GM23338 (cell line): ENCODE measurements around the gene HHAT. TPM values are rescaled to one million over a fixed set of nuclear protein-coding genes. Genes with fewer than 3 reads are reported as not detected.

ENCODE experiments used
- ATAC-seq: fragments of 200-7000 bp; cut with Tn5 transposase; 3 replicates; pipeline ENCODE4 v1.9.1; 2020
- DNase-seq: peaks from one replicate; pipeline ENCODE4 v3.0.0-alpha.2; 2015; ENCODE audit warnings: low spot score
- H2AFZ ChIP-seq: fragments of 200-600 bp; sonication (generic); 2 replicates; pipeline ENCODE4 v1.8.0; 2016; ENCODE audit warnings: antibody characterized with exemption, mild to moderate bottlenecking, moderate library complexity
- H3F3A ChIP-seq: fragments of 200-600 bp; sonication (generic); replicated peaks from 2 replicates; pipeline ENCODE4 v1.8.0; 2017; ENCODE audit warnings: antibody characterized with exemption, mixed run types, low read depth
- H3K27ac ChIP-seq: fragments of 200-600 bp; sonication (generic); 2 replicates; pipeline ENCODE4 v1.6.1; 2016; ENCODE audit warnings: low read depth
- H3K27me3 ChIP-seq: fragments of 200-600 bp; sonication (generic); 2 replicates; pipeline ENCODE4 v1.8.0; 2016; ENCODE audit warnings: mild to moderate bottlenecking, mixed run types, moderate library complexity; ENCODE audit not compliant: insufficient read depth
- H3K36me3 ChIP-seq: fragments of 200-600 bp; sonication (generic); 2 replicates; pipeline ENCODE4 v1.8.0; 2016; ENCODE audit warnings: mild to moderate bottlenecking; ENCODE audit not compliant: insufficient read depth
- H3K4me1 ChIP-seq: fragments of 200-600 bp; sonication (generic); 2 replicates; pipeline ENCODE4 v1.8.0; 2016; ENCODE audit warnings: mild to moderate bottlenecking, moderate library complexity; ENCODE audit not compliant: insufficient read depth
- H3K4me2 ChIP-seq: fragments of 200-600 bp; sonication (generic); 2 replicates; pipeline ENCODE4 v1.7.1; 2017; ENCODE audit warnings: mixed run types
- H3K4me3 ChIP-seq: fragments of 200-600 bp; sonication (generic); 2 replicates; pipeline ENCODE4 v1.6.1; 2016; ENCODE audit warnings: mixed run types
- H3K79me2 ChIP-seq: fragments of 200-600 bp; sonication (generic); replicated peaks from 2 replicates; pipeline ENCODE4 v1.8.0; 2017; ENCODE audit warnings: mild to moderate bottlenecking; ENCODE audit not compliant: insufficient read depth
- H3K9me2 ChIP-seq: fragments of 200-600 bp; sonication (generic); 2 replicates; pipeline ENCODE4 v1.8.0; 2017; ENCODE audit not compliant: insufficient read depth
- H4K20me1 ChIP-seq: fragments of 200-600 bp; sonication (generic); replicated peaks from 2 replicates; pipeline ENCODE4 v1.8.0; 2017; ENCODE audit warnings: mild to moderate bottlenecking; ENCODE audit not compliant: insufficient read depth
- H3K27ac Mint-ChIP-seq: 2 replicates; pipeline ENCODE4 v1.8.0; 2020; ENCODE audit warnings: inconsistent platforms, mild to moderate bottlenecking, moderate library complexity, mixed read lengths
- H3K27me3 Mint-ChIP-seq: 3 replicates; pipeline ENCODE4 v1.8.0; 2022; ENCODE audit warnings: low read depth, mild to moderate bottlenecking, moderate library complexity, mixed read lengths, inconsistent platforms; ENCODE audit not compliant: insufficient read depth, poor library complexity
- H3K36me3 Mint-ChIP-seq: 3 replicates; pipeline ENCODE4 v1.8.0; 2021; ENCODE audit warnings: low read depth, mild to moderate bottlenecking, inconsistent platforms, moderate library complexity, mixed read lengths
- H3K4me1 Mint-ChIP-seq: 3 replicates; pipeline ENCODE4 v1.8.0; 2020; ENCODE audit warnings: mild to moderate bottlenecking, inconsistent platforms, mixed read lengths
- H3K4me3 Mint-ChIP-seq: 3 replicates; pipeline ENCODE4 v1.8.0; 2021; ENCODE audit warnings: moderate library complexity, mild to moderate bottlenecking, inconsistent platforms, mixed read lengths
- H3K9me3 Mint-ChIP-seq: 3 replicates; pipeline ENCODE4 v1.8.0; 2020; ENCODE audit warnings: moderate library complexity, mild to moderate bottlenecking, inconsistent platforms, mixed read lengths
- CREB1 ChIP-seq: fragments of 250-450 bp; sonication (Bioruptor Pico); IDR thresholded peaks from 2 replicates; pipeline ENCODE4 v1.5.0; 2020; ENCODE audit warnings: low read depth, mild to moderate bottlenecking, moderate library complexity
- EZH2 ChIP-seq: fragments of 200-600 bp; sonication (generic); IDR thresholded peaks from one replicate; pipeline ENCODE4 v1.8.0; 2017; ENCODE audit warnings: antibody characterized with exemption, mild to moderate bottlenecking, low read depth; ENCODE audit not compliant: unreplicated experiment
- EZH2phosphoT487 ChIP-seq: fragments of 200-600 bp; sonication (generic); IDR thresholded peaks from one replicate; pipeline ENCODE4 v1.8.1; 2018; ENCODE audit warnings: antibody characterized with exemption; ENCODE audit not compliant: unreplicated experiment
- JUNB ChIP-seq: IDR thresholded peaks from one replicate; pipeline ENCODE4 v1.6.1; 2016; ENCODE audit warnings: antibody characterized with exemption; ENCODE audit not compliant: unreplicated experiment
- NANOG ChIP-seq: IDR thresholded peaks from 2 replicates; pipeline ENCODE4 v1.6.1; 2016; ENCODE audit warnings: antibody characterized with exemption, borderline replicate concordance
- POLR2AphosphoS5 ChIP-seq: IDR thresholded peaks from 2 replicates; pipeline ENCODE4 v1.6.1; 2016; ENCODE audit warnings: antibody characterized with exemption, low read depth
- STAT1 ChIP-seq: IDR thresholded peaks from one replicate; pipeline ENCODE4 v1.6.1; 2016; ENCODE audit warnings: antibody characterized with exemption; ENCODE audit not compliant: unreplicated experiment
- ZNF114 ChIP-seq: fragments of 250-450 bp; sonication (Bioruptor Pico); IDR thresholded peaks from 2 replicates; pipeline ENCODE4 v1.5.0; 2020; ENCODE audit warnings: mild to moderate bottlenecking, moderate library complexity
- ZNF331 ChIP-seq: fragments of 250-450 bp; sonication (Bioruptor Pico); IDR thresholded peaks from 2 replicates; pipeline ENCODE4 v1.5.0; 2020; ENCODE audit warnings: low read depth, mild to moderate bottlenecking, moderate library complexity
- polyA plus RNA-seq: library from polyadenylated mRNA; unstranded; fragments of >200 nt; fragmentation: Nextera tagmentation; extraction: Ambion mirVana; gene quantifications from 2 replicates; pipeline ENCODE4 v1.2.1, GENCODE V29; 2016
- total RNA-seq: library from RNA; depleted of rRNA; stranded (reverse); fragments of >200 nt; shearing (Covaris generic); gene quantifications from 2 replicates; pipeline ENCODE4 v1.2.3, GENCODE V29; 2014
- TF ChIP-seq, protein P1 (sequence below), 2 experiments: fragments of 200-600 bp in 1 of 2; sonication (generic) in 1 of 2; conservative IDR thresholded peaks; 2 replicates each; pipeline versions ENCODE4 v1.5.1 to v1.6.1; 2016 to 2017; ENCODE audit warnings: antibody characterized with exemption in 2 of 2, low read depth in 2 of 2, mild to moderate bottlenecking in 2 of 2, moderate library complexity in 1 of 2
- TF ChIP-seq, protein P2 (sequence below): fragments of 250-450 bp; sonication (Bioruptor Pico); IDR thresholded peaks from 2 replicates; pipeline ENCODE4 v1.5.0; 2020; ENCODE audit warnings: mild to moderate bottlenecking, moderate library complexity
- TF ChIP-seq, protein P3 (sequence below): IDR thresholded peaks from 2 replicates; pipeline ENCODE4 v1.6.1; 2016; ENCODE audit warnings: antibody characterized with exemption

The HHAT gene
- total and polyA plus RNA-seq, 2 experiments from 2014 or later, result 0.11 to 0.66 TPM

DNA sequence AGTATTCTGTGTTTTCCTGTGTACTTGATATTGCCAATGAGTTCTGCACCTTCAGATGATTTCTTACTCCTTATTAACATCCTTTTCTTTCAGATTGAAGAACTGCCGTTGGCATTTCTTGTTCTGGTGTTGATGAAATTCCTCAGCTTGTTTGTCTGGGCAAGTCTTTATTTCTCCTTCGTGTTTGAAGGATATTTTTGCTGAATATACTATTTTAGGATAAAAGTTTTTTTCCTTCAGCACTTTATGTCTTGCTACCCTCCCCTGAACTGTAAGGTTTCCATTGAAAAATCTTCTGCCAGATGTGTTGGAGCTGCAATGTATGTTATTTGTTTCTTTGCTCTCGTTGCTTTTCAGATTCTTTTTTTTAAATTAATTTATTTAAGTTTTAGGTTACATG is 265.9 kb downstream of the HHAT start (continued):
- TF ChIP-seq EZH2phosphoT487 (no peak), STAT1 (no peak), ZNF331 (CRISPR knock-in tag) (no peak), EZH2 (no peak), NANOG (no peak), ZNF114 (CRISPR knock-in tag) (no peak), CREB1 (CRISPR knock-in tag) (no peak)
- TF ChIP-seq, protein P1, sequence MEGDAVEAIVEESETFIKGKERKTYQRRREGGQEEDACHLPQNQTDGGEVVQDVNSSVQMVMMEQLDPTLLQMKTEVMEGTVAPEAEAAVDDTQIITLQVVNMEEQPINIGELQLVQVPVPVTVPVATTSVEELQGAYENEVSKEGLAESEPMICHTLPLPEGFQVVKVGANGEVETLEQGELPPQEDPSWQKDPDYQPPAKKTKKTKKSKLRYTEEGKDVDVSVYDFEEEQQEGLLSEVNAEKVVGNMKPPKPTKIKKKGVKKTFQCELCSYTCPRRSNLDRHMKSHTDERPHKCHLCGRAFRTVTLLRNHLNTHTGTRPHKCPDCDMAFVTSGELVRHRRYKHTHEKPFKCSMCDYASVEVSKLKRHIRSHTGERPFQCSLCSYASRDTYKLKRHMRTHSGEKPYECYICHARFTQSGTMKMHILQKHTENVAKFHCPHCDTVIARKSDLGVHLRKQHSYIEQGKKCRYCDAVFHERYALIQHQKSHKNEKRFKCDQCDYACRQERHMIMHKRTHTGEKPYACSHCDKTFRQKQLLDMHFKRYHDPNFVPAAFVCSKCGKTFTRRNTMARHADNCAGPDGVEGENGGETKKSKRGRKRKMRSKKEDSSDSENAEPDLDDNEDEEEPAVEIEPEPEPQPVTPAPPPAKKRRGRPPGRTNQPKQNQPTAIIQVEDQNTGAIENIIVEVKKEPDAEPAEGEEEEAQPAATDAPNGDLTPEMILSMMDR (conservative IDR thresholded peaks at IDR 0.05; ENCODE audit: low read depth in 2 of 2), result no peak

DNA sequence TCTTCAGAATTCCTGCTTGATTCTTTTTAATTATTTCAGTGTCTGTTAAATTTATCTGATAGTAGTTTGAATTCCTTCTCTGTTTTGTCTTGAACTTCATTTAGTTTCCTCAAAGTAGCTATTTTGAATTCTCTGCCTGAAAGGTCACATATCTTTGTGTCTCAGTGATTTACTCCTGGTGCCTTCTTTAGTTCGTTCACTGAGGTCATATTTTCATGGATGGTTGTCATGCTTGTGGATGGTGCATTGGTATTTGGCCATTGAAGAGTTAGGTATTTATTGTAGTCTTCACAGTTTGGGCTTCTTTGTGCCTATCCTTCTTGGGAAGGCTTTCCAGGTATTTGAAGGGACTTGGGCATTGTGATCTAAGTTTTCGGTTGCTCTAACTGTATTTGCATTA is 267.9 kb downstream of the HHAT start:
- no peaks in the 10 kb centered on the region for H3K36me3 Mint-ChIP-seq
- no peaks in the 10 kb centered on the region for H3F3A ChIP-seq
- H3K27ac Mint-ChIP-seq, result no peak overlapping the region
- H3K4me3 Mint-ChIP-seq, result no peak overlapping the region
- no peaks in the 10 kb centered on the region for H3K79me2 ChIP-seq
- H3K9me3 Mint-ChIP-seq, result no peaks in the 10 kb centered on the region
- H3K36me3 ChIP-seq, result no peaks in the 10 kb centered on the region
- H3K9me2 ChIP-seq, result no peaks in the 10 kb centered on the region
- no peak overlapping the region for H3K4me2 ChIP-seq
- DNase-seq (no peak), ATAC-seq (no peak)
- no peaks in the 10 kb centered on the region for H3K27me3 ChIP-seq
- no peak overlapping the region for H3K27ac ChIP-seq
- no peaks in the 10 kb centered on the region for H3K4me1 Mint-ChIP-seq
- no peak overlapping the region for H3K4me3 ChIP-seq
- no peak overlapping the region for H2AFZ ChIP-seq
- no peaks in the 10 kb centered on the region for H3K4me1 ChIP-seq
- H4K20me1 ChIP-seq, result no peaks in the 10 kb centered on the region
- H3K27me3 Mint-ChIP-seq, result no peaks in the 10 kb centered on the region
- TF ChIP-seq, protein P1 (conservative IDR thresholded peaks at IDR 0.05; ENCODE audit: low read depth in 2 of 2), result no peak
- TF ChIP-seq EZH2, result no peak
- TF ChIP-seq ZNF114 (CRISPR knock-in tag), result no peak
- TF ChIP-seq, protein P2, sequence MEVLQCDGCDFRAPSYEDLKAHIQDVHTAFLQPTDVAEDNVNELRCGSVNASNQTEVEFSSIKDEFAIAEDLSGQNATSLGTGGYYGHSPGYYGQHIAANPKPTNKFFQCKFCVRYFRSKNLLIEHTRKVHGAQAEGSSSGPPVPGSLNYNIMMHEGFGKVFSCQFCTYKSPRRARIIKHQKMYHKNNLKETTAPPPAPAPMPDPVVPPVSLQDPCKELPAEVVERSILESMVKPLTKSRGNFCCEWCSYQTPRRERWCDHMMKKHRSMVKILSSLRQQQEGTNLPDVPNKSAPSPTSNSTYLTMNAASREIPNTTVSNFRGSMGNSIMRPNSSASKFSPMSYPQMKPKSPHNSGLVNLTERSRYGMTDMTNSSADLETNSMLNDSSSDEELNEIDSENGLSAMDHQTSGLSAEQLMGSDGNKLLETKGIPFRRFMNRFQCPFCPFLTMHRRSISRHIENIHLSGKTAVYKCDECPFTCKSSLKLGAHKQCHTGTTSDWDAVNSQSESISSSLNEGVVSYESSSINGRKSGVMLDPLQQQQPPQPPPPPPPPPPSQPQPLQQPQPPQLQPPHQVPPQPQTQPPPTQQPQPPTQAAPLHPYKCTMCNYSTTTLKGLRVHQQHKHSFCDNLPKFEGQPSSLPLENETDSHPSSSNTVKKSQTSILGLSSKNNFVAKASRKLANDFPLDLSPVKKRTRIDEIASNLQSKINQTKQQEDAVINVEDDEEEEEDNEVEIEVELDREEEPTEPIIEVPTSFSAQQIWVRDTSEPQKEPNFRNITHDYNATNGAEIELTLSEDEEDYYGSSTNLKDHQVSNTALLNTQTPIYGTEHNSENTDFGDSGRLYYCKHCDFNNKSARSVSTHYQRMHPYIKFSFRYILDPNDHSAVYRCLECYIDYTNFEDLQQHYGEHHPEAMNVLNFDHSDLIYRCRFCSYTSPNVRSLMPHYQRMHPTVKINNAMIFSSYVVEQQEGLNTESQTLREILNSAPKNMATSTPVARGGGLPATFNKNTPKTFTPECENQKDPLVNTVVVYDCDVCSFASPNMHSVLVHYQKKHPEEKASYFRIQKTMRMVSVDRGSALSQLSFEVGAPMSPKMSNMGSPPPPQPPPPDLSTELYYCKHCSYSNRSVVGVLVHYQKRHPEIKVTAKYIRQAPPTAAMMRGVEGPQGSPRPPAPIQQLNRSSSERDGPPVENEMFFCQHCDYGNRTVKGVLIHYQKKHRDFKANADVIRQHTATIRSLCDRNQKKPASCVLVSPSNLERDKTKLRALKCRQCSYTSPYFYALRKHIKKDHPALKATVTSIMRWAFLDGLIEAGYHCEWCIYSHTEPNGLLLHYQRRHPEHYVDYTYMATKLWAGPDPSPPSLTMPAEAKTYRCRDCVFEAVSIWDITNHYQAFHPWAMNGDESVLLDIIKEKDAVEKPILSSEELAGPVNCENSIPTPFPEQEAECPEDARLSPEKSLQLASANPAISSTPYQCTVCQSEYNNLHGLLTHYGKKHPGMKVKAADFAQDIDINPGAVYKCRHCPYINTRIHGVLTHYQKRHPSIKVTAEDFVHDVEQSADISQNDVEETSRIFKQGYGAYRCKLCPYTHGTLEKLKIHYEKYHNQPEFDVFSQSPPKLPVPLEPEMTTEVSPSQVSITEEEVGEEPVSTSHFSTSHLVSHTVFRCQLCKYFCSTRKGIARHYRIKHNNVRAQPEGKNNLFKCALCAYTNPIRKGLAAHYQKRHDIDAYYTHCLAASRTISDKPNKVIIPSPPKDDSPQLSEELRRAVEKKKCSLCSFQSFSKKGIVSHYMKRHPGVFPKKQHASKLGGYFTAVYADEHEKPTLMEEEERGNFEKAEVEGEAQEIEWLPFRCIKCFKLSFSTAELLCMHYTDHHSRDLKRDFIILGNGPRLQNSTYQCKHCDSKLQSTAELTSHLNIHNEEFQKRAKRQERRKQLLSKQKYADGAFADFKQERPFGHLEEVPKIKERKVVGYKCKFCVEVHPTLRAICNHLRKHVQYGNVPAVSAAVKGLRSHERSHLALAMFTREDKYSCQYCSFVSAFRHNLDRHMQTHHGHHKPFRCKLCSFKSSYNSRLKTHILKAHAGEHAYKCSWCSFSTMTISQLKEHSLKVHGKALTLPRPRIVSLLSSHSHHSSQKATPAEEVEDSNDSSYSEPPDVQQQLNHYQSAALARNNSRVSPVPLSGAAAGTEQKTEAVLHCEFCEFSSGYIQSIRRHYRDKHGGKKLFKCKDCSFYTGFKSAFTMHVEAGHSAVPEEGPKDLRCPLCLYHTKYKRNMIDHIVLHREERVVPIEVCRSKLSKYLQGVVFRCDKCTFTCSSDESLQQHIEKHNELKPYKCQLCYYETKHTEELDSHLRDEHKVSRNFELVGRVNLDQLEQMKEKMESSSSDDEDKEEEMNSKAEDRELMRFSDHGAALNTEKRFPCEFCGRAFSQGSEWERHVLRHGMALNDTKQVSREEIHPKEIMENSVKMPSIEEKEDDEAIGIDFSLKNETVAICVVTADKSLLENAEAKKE (CRISPR knock-in tag), result no peak
- TF ChIP-seq JUNB, result no peak
- TF ChIP-seq POLR2AphosphoS5, result no peak
- TF ChIP-seq EZH2phosphoT487, result no peak
- no peak for TF ChIP-seq ZNF331 (CRISPR knock-in tag)
- no peak for TF ChIP-seq NANOG
- TF ChIP-seq, protein P3, sequence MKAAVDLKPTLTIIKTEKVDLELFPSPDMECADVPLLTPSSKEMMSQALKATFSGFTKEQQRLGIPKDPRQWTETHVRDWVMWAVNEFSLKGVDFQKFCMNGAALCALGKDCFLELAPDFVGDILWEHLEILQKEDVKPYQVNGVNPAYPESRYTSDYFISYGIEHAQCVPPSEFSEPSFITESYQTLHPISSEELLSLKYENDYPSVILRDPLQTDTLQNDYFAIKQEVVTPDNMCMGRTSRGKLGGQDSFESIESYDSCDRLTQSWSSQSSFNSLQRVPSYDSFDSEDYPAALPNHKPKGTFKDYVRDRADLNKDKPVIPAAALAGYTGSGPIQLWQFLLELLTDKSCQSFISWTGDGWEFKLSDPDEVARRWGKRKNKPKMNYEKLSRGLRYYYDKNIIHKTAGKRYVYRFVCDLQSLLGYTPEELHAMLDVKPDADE, result no peak
